ENCODE results near the gene MRPL12.

Gene MRPL12

GRCh38 chr17:81741594-81742452 lies 38.7 kb downstream of the MRPL12 start:
- TF ChIP-seq CTCF (IDR thresholded peaks at IDR 0.05; ENCODE audit: low read depth, low read length, missing control alignments): no peak
- no peak for DNase-seq (ENCODE audit: low read depth)
- no peak overlapping the region for H3K4me3 ChIP-seq (ENCODE audit: low read depth, low read length)

Measured in GM12864 (cell line).